ENCODE measurements around the gene ELFN1. TPM values are rescaled to one million over a fixed set of nuclear protein-coding genes. Genes with fewer than 3 reads are reported as not detected.
"Not testable (repeated sequence)": the region's sequence is repeated elsewhere in the genome, so short reads cannot be mapped to it uniquely, and the experiment has no call there.

The ELFN1 gene
- polyA plus RNA-seq, 1 donor (not counting 4 experiments of a cell fraction or from before 2014, with no cell fraction given) = 0.03 TPM

GRCh38 chr7:1717903-1718676, 48.0 kb downstream of the ELFN1 start:
- Histone ChIP-seq H3K79me2 (ENCODE audit: control insufficient read depth, insufficient read depth, low read length) (no peaks in the 10 kb centered on the region), H3K27me3 (ENCODE audit: control insufficient read depth, extremely low read depth, insufficient read depth, low read length) (peaks cover 10% of the 10 kb centered on the region), H3K9me3 (ENCODE audit: control insufficient read depth, low read depth, low read length) (peaks cover 1% of the 10 kb centered on the region), H3K4me2 (ENCODE audit: control insufficient read depth, extremely low read depth, insufficient read depth, low read depth, low read length) (no peak overlapping the region), H2AFZ (ENCODE audit: control insufficient read depth, low read length) (no peak overlapping the region), H3K4me3 (ENCODE audit: control insufficient read depth in 2 of 3, extremely low read depth in 1 of 3, insufficient read depth in 2 of 3, low read depth in 1 of 3, low read length in 3 of 3) (no peak overlapping the region), H3K9me1 (ENCODE audit: control insufficient read depth, extremely low read depth, insufficient read depth, low read length) (no peaks in the 10 kb centered on the region), H3K27ac (ENCODE audit: control insufficient read depth, insufficient read depth, low read length) (no peak overlapping the region), H3K4me1 (ENCODE audit: control insufficient read depth, extremely low read depth, insufficient read depth, low read length) (peaks cover 10% of the 10 kb centered on the region), H3K36me3 (ENCODE audit: control insufficient read depth in 2 of 2, extremely low read depth in 1 of 2, insufficient read depth in 2 of 2, low read length in 2 of 2) (no peaks in the 10 kb centered on the region), H3K9ac (ENCODE audit: control insufficient read depth, extremely low read depth, insufficient read depth, low read length) (no peak overlapping the region), H4K20me1 (ENCODE audit: control insufficient read depth, extremely low read depth, insufficient read depth, low read length) (no peaks in the 10 kb centered on the region)
- dilution Hi-C loops (cut with MboI; ENCODE audit: extremely low pct_ligation_motif_present, low sequenced_read_pairs) = no loop called here
- no peak for DNase-seq (ENCODE audit: low read depth, low spot score)
- no peak for FAIRE-seq
- TF ChIP-seq CTCF (optimal IDR thresholded peaks at IDR 0.05 in 1 of 3, IDR thresholded peaks at IDR 0.05 in 1 of 3, conservative IDR thresholded peaks at IDR 0.05 in 1 of 3; ENCODE audit: extremely low read depth in 1 of 3, insufficient read depth in 2 of 3, low read length in 3 of 3) = no peak

- H3K4me2 ChIP-seq (ENCODE audit: control insufficient read depth, extremely low read depth, insufficient read depth, low read depth, low read length); H3K79me2 ChIP-seq (ENCODE audit: control insufficient read depth, insufficient read depth, low read length); FAIRE-seq; H3K27ac ChIP-seq (ENCODE audit: control insufficient read depth, insufficient read depth, low read length); H3K36me3 ChIP-seq (ENCODE audit: control insufficient read depth in 2 of 2, extremely low read depth in 1 of 2, insufficient read depth in 2 of 2, low read length in 2 of 2); H3K9me1 ChIP-seq (ENCODE audit: control insufficient read depth, extremely low read depth, insufficient read depth, low read length); H4K20me1 ChIP-seq (ENCODE audit: control insufficient read depth, extremely low read depth, insufficient read depth, low read length); H3K4me3 ChIP-seq (ENCODE audit: control insufficient read depth in 2 of 3, extremely low read depth in 1 of 3, insufficient read depth in 2 of 3, low read depth in 1 of 3, low read length in 3 of 3); H3K4me1 ChIP-seq (ENCODE audit: control insufficient read depth, extremely low read depth, insufficient read depth, low read length); H3K9ac ChIP-seq (ENCODE audit: control insufficient read depth, extremely low read depth, insufficient read depth, low read length); H3K9me3 ChIP-seq (ENCODE audit: control insufficient read depth, low read depth, low read length); DNase-seq (ENCODE audit: low read depth, low spot score); dilution Hi-C loops (cut with MboI; ENCODE audit: extremely low pct_ligation_motif_present, low sequenced_read_pairs); H2AFZ ChIP-seq (ENCODE audit: control insufficient read depth, low read length): not testable (repeated sequence)
- peaks cover 10% of the 10 kb centered on the region for H3K27me3 ChIP-seq (ENCODE audit: control insufficient read depth, extremely low read depth, insufficient read depth, low read length)
Measured at GRCh38 chr7:1718850-1719249, 48.8 kb downstream of the ELFN1 start.

GRCh38 chr7:1719256-1719655, 49.2 kb downstream of the ELFN1 start:
- H3K36me3 ChIP-seq (ENCODE audit: control insufficient read depth in 2 of 2, extremely low read depth in 1 of 2, insufficient read depth in 2 of 2, low read length in 2 of 2); H3K9ac ChIP-seq (ENCODE audit: control insufficient read depth, extremely low read depth, insufficient read depth, low read length); H3K27ac ChIP-seq (ENCODE audit: control insufficient read depth, insufficient read depth, low read length); dilution Hi-C loops (cut with MboI; ENCODE audit: extremely low pct_ligation_motif_present, low sequenced_read_pairs); H4K20me1 ChIP-seq (ENCODE audit: control insufficient read depth, extremely low read depth, insufficient read depth, low read length); H3K4me2 ChIP-seq (ENCODE audit: control insufficient read depth, extremely low read depth, insufficient read depth, low read depth, low read length); H3K9me1 ChIP-seq (ENCODE audit: control insufficient read depth, extremely low read depth, insufficient read depth, low read length); H3K79me2 ChIP-seq (ENCODE audit: control insufficient read depth, insufficient read depth, low read length); H3K4me3 ChIP-seq (ENCODE audit: control insufficient read depth in 2 of 3, extremely low read depth in 1 of 3, insufficient read depth in 2 of 3, low read depth in 1 of 3, low read length in 3 of 3); H2AFZ ChIP-seq (ENCODE audit: control insufficient read depth, low read length); H3K9me3 ChIP-seq (ENCODE audit: control insufficient read depth, low read depth, low read length); DNase-seq (ENCODE audit: low read depth, low spot score); FAIRE-seq; H3K4me1 ChIP-seq (ENCODE audit: control insufficient read depth, extremely low read depth, insufficient read depth, low read length): not testable (repeated sequence)
- H3K27me3 ChIP-seq (ENCODE audit: control insufficient read depth, extremely low read depth, insufficient read depth, low read length) = peaks cover 12% of the 10 kb centered on the region

Data from keratinocyte (primary cell).